ENCODE data around the gene IFT122.

DNA sequence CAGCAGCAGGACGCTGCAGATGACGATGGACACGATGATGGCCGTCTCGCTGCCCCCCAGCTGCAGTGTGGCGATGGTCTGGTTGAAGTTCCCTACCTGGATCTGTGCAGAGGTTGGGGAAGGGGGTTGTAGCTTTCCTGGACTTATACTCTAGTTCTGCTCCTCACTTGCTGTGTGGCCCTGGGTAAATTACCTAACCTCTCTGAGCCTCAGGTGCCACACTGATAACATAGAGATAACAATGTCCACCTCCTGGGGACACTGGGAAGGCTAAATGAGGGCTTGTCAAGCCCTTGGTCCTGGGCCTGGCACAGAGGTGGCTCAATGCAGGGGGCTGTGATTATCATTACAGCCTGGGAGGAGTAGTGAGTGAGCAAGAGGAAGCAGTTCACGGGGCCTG is 129.8 kb downstream of the IFT122 start:
- TF ChIP-seq, protein P1, sequence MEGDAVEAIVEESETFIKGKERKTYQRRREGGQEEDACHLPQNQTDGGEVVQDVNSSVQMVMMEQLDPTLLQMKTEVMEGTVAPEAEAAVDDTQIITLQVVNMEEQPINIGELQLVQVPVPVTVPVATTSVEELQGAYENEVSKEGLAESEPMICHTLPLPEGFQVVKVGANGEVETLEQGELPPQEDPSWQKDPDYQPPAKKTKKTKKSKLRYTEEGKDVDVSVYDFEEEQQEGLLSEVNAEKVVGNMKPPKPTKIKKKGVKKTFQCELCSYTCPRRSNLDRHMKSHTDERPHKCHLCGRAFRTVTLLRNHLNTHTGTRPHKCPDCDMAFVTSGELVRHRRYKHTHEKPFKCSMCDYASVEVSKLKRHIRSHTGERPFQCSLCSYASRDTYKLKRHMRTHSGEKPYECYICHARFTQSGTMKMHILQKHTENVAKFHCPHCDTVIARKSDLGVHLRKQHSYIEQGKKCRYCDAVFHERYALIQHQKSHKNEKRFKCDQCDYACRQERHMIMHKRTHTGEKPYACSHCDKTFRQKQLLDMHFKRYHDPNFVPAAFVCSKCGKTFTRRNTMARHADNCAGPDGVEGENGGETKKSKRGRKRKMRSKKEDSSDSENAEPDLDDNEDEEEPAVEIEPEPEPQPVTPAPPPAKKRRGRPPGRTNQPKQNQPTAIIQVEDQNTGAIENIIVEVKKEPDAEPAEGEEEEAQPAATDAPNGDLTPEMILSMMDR (IDR thresholded peaks at IDR 0.05; ENCODE audit: extremely low read depth in 1 of 2, insufficient read depth in 1 of 2, low read depth in 1 of 2, low read length in 2 of 2) = no peak
- TF ChIP-seq, protein P2, sequence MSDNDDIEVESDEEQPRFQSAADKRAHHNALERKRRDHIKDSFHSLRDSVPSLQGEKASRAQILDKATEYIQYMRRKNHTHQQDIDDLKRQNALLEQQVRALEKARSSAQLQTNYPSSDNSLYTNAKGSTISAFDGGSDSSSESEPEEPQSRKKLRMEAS (IDR thresholded peaks at IDR 0.05; ENCODE audit: insufficient read depth, insufficient read length) = no peak
- TF ChIP-seq EZH2 (IDR thresholded peaks at IDR 0.05; ENCODE audit: borderline replicate concordance, low read depth, low read length, severe bottlenecking) (no peak), POLR2AphosphoS5 (IDR thresholded peaks at IDR 0.05; ENCODE audit: insufficient read depth, low read depth, low read length) (no peak), POLR2A (IDR thresholded peaks at IDR 0.05; ENCODE audit: low read depth, low read length) (no peak), JUN (IDR thresholded peaks at IDR 0.05; ENCODE audit: borderline replicate concordance, insufficient read depth, insufficient read length, low read depth) (no peak), MYC (IDR thresholded peaks at IDR 0.05; ENCODE audit: low read depth, low read length) (no peak), FOS (IDR thresholded peaks at IDR 0.05; ENCODE audit: borderline replicate concordance, insufficient read depth, low read length) (no peak), GATA2 (IDR thresholded peaks at IDR 0.05; ENCODE audit: insufficient read depth, insufficient read length, low read depth, low read length) (no peak)

Measured in endothelial cell of umbilical vein (primary cell).